Liver (tissue), 9 donors: Measurements from ENCODE around the gene CHD9NB. TPM values are rescaled to one million over a fixed set of nuclear protein-coding genes. Genes with fewer than 3 reads are reported as not detected.

Experiments used
- DNase-seq: peaks from one replicate; pipeline ENCODE4 v3.0.0-alpha.2; 2017; ENCODE audit warnings: low spot score
- H3K27ac ChIP-seq, 2 donors: one replicate each; pipeline ENCODE4 v1.7.0; 2013; ENCODE audit warnings: inconsistent platforms in 2 of 2, low read length in 2 of 2, control low read depth in 1 of 2, low read depth in 1 of 2, mild to moderate bottlenecking in 1 of 2
- H3K27me3 ChIP-seq, 4 donors: one replicate each; pipeline versions ENCODE4 v1.6.1 to v1.7.0; 2013; ENCODE audit warnings: low read length in 3 of 4, inconsistent platforms in 1 of 4, mild to moderate bottlenecking in 1 of 4, moderate library complexity in 1 of 4; ENCODE audit not compliant: control insufficient read depth in 4 of 4, insufficient read depth in 4 of 4
- H3K36me3 ChIP-seq, 4 donors: one replicate each; pipeline versions ENCODE4 v1.6.1 to v1.7.0; 2013; ENCODE audit warnings: low read length in 3 of 4, mild to moderate bottlenecking in 3 of 4, low read depth in 1 of 4, moderate library complexity in 1 of 4; ENCODE audit not compliant: control insufficient read depth in 4 of 4, insufficient read depth in 3 of 4
- H3K4me1 ChIP-seq, 4 donors: one replicate each; pipeline versions ENCODE4 v1.6.1 to v1.7.0; 2013; ENCODE audit warnings: low read length in 3 of 4, mild to moderate bottlenecking in 3 of 4, moderate library complexity in 1 of 4; ENCODE audit not compliant: control insufficient read depth in 4 of 4, insufficient read depth in 4 of 4
- H3K4me3 ChIP-seq, 3 donors: one replicate each; pipeline versions ENCODE4 v1.6.1 to v1.7.0; 2013; ENCODE audit warnings: low read length in 3 of 3, control low read depth in 1 of 3, low read depth in 1 of 3, mild to moderate bottlenecking in 1 of 3
- H3K9ac ChIP-seq, 2 donors: one replicate each; pipeline ENCODE4 v1.7.0; 2013; ENCODE audit warnings: low read length in 2 of 2, mild to moderate bottlenecking in 2 of 2, moderate library complexity in 2 of 2, control low read depth in 1 of 2, low read depth in 1 of 2
- H3K9me3 ChIP-seq, 4 donors: one replicate each; pipeline versions ENCODE4 v1.6.1 to v1.7.0; 2013; ENCODE audit warnings: low read length in 3 of 4; ENCODE audit not compliant: control insufficient read depth in 4 of 4
- ATF3 ChIP-seq: IDR thresholded peaks from 2 replicates; pipeline ENCODE4 v1.6.1; 2016; ENCODE audit warnings: antibody characterized with exemption
- EGR1 ChIP-seq, 2 donors: IDR thresholded peaks; 2 replicates each; pipeline ENCODE4 v1.6.1; 2016 to 2018; ENCODE audit warnings: antibody characterized with exemption in 2 of 2, low read depth in 2 of 2
- FOXA2 ChIP-seq: IDR thresholded peaks from 2 replicates; pipeline ENCODE4 v1.6.1; 2016; ENCODE audit warnings: antibody characterized with exemption
- GABPA ChIP-seq, 2 donors: IDR thresholded peaks in 1 of 2; conservative IDR thresholded peaks in 1 of 2; 2 replicates each; pipeline ENCODE4 v1.6.1; 2016; ENCODE audit warnings: antibody characterized with exemption in 2 of 2, mild to moderate bottlenecking in 1 of 2, moderate library complexity in 1 of 2
- HNF4A ChIP-seq, 2 donors: conservative IDR thresholded peaks; 2 replicates each; pipeline ENCODE4 v1.6.1; 2016; ENCODE audit warnings: antibody characterized with exemption in 2 of 2, mild to moderate bottlenecking in 2 of 2
- HNF4G ChIP-seq: IDR thresholded peaks from 2 replicates; pipeline ENCODE4 v1.6.1; 2016; ENCODE audit warnings: antibody characterized with exemption
- JUND ChIP-seq, 2 donors: IDR thresholded peaks; 2 replicates each; pipeline ENCODE4 v1.6.1; 2016; ENCODE audit warnings: antibody characterized with exemption in 2 of 2
- NR2F2 ChIP-seq: IDR thresholded peaks from 2 replicates; pipeline ENCODE4 v1.6.1; 2016; ENCODE audit warnings: antibody characterized with exemption
- RAD21 ChIP-seq, 2 donors: IDR thresholded peaks; 2 replicates each; pipeline ENCODE4 v1.6.1; 2016; ENCODE audit warnings: antibody characterized with exemption in 2 of 2, mild to moderate bottlenecking in 2 of 2
- SP1 ChIP-seq: IDR thresholded peaks from 2 replicates; pipeline ENCODE4 v1.6.1; 2018; ENCODE audit warnings: antibody characterized with exemption, mild to moderate bottlenecking
- YY1 ChIP-seq: IDR thresholded peaks from 2 replicates; pipeline ENCODE4 v1.6.1; 2016; ENCODE audit warnings: antibody characterized with exemption, mild to moderate bottlenecking
- WGBS: extraction: QIAGEN DNeasy Blood & Tissue Kit; methylation state at CpG from one replicate; pipeline ENCODE4 v1.1.7; 2013; 5-methylcytosine and 5-hydroxymethylcytosine counted together
- polyA plus RNA-seq, 2 donors: library from polyadenylated mRNA; stranded (reverse) in 1 of 2; unstranded in 1 of 2; fragments of 200-250 nt in 1 of 2; fragments of >200 nt in 1 of 2; fragmentation: Nextera tagmentation in 1 of 2; extraction: Ambion mirVana in 1 of 2; gene quantifications; one replicate each; pipeline versions ENCODE4 v1.2.1 to v1.2.3, GENCODE V29; 2013 to 2015
- total RNA-seq, 2 donors: library from RNA; depleted of rRNA; stranded (reverse); fragments of >200 nt; gene quantifications; one replicate each; pipeline ENCODE4 v1.2.3, GENCODE V29; 2014
- TF ChIP-seq, protein P1 (sequence below): IDR thresholded peaks from 2 replicates; pipeline ENCODE4 v1.6.1; 2016; ENCODE audit warnings: antibody characterized with exemption
- TF ChIP-seq, protein P2 (sequence below): IDR thresholded peaks from 2 replicates; pipeline ENCODE4 v1.6.1; 2016; ENCODE audit warnings: antibody characterized with exemption, mild to moderate bottlenecking
- TF ChIP-seq, protein P3 (sequence below): IDR thresholded peaks from 2 replicates; pipeline ENCODE4 v1.6.1; 2016; ENCODE audit warnings: antibody characterized with exemption
- donor health status: healthy.
- donor health status: healthy.
- donor health status: healthy.
- donor health status: healthy.
- donor health status: healthy.

The CHD9NB gene
- total and polyA plus RNA-seq, 4 donors = 0.05 to 0.42 (median 0.18) TPM; not detected in 1

DNA sequence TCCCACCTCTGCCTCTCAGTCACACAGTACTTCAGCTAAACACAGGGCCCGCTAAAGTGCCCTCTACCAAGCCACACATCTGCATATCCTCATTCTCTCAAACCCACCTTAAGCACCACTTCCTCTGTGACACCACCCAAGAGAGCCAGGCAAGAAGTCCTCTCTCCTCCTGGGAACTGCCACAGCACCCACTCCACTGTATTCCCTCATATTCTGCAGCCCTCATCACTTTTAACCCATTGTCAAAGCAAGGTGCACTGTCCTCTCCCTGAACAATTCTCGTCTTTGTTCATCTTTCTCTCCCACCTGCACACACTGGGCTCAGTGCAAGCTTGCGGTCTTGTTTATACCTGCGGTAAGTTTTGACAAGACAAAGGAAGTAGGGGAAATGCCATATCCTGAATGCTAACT, 15.7 kb upstream of the CHD9NB start:
- peaks cover 6 to 22% (median 9%) of the 10 kb centered on the region in 4 donors for H3K4me1 ChIP-seq
- H3K36me3 ChIP-seq = peaks cover 0 to 5% (median 1%) of the 10 kb centered on the region in 4 donors
- H3K27ac ChIP-seq = no peak overlapping the region
- H3K4me3 ChIP-seq = no peak overlapping the region
- no peak overlapping the region for H3K9ac ChIP-seq
- 88% methylated on average over 4 of the region's 4 CpGs for WGBS
- TF ChIP-seq NR2F2 = no peak
- no peak for TF ChIP-seq HNF4G
- TF ChIP-seq HNF4A (conservative IDR thresholded peaks at IDR 0.05) = no peak
- no peak for TF ChIP-seq EGR1 (IDR thresholded peaks at IDR 0.05; ENCODE audit: low read depth in 2 of 2)
- no peak for TF ChIP-seq JUND (IDR thresholded peaks at IDR 0.05)
- TF ChIP-seq, protein P1, sequence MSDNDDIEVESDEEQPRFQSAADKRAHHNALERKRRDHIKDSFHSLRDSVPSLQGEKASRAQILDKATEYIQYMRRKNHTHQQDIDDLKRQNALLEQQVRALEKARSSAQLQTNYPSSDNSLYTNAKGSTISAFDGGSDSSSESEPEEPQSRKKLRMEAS = no peak
- TF ChIP-seq GABPA (IDR thresholded peaks at IDR 0.05 in 1 of 2, conservative IDR thresholded peaks at IDR 0.05 in 1 of 2) = no peak
- TF ChIP-seq RAD21 (IDR thresholded peaks at IDR 0.05) = no peak
- TF ChIP-seq FOXA2 = no peak
- no peak for DNase-seq
- H3K9me3 ChIP-seq = no peaks in the 10 kb centered on the region
- no peaks in the 10 kb centered on the region for H3K27me3 ChIP-seq

- no peaks in the 10 kb centered on the region for H3K9me3 ChIP-seq
- H3K27me3 ChIP-seq = no peaks in the 10 kb centered on the region
- H3K27ac ChIP-seq = no peak overlapping the region
- H3K36me3 ChIP-seq = peaks cover 0 to 5% (median 1%) of the 10 kb centered on the region in 4 donors
- 87% methylated on average over 2 of the region's 2 CpGs for WGBS
- H3K4me3 ChIP-seq = no peak overlapping the region
- no peak for TF ChIP-seq FOXA2
- TF ChIP-seq SP1 = no peak
- TF ChIP-seq, protein P2, sequence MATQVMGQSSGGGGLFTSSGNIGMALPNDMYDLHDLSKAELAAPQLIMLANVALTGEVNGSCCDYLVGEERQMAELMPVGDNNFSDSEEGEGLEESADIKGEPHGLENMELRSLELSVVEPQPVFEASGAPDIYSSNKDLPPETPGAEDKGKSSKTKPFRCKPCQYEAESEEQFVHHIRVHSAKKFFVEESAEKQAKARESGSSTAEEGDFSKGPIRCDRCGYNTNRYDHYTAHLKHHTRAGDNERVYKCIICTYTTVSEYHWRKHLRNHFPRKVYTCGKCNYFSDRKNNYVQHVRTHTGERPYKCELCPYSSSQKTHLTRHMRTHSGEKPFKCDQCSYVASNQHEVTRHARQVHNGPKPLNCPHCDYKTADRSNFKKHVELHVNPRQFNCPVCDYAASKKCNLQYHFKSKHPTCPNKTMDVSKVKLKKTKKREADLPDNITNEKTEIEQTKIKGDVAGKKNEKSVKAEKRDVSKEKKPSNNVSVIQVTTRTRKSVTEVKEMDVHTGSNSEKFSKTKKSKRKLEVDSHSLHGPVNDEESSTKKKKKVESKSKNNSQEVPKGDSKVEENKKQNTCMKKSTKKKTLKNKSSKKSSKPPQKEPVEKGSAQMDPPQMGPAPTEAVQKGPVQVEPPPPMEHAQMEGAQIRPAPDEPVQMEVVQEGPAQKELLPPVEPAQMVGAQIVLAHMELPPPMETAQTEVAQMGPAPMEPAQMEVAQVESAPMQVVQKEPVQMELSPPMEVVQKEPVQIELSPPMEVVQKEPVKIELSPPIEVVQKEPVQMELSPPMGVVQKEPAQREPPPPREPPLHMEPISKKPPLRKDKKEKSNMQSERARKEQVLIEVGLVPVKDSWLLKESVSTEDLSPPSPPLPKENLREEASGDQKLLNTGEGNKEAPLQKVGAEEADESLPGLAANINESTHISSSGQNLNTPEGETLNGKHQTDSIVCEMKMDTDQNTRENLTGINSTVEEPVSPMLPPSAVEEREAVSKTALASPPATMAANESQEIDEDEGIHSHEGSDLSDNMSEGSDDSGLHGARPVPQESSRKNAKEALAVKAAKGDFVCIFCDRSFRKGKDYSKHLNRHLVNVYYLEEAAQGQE = no peak
- no peak for TF ChIP-seq GABPA (IDR thresholded peaks at IDR 0.05 in 1 of 2, conservative IDR thresholded peaks at IDR 0.05 in 1 of 2)
- TF ChIP-seq ATF3 = no peak
- no peak for TF ChIP-seq EGR1 (IDR thresholded peaks at IDR 0.05; ENCODE audit: low read depth in 2 of 2)
- no peak for TF ChIP-seq YY1
- TF ChIP-seq JUND (IDR thresholded peaks at IDR 0.05) = no peak
- TF ChIP-seq NR2F2 = no peak
- TF ChIP-seq HNF4G = no peak
- TF ChIP-seq, protein P3, sequence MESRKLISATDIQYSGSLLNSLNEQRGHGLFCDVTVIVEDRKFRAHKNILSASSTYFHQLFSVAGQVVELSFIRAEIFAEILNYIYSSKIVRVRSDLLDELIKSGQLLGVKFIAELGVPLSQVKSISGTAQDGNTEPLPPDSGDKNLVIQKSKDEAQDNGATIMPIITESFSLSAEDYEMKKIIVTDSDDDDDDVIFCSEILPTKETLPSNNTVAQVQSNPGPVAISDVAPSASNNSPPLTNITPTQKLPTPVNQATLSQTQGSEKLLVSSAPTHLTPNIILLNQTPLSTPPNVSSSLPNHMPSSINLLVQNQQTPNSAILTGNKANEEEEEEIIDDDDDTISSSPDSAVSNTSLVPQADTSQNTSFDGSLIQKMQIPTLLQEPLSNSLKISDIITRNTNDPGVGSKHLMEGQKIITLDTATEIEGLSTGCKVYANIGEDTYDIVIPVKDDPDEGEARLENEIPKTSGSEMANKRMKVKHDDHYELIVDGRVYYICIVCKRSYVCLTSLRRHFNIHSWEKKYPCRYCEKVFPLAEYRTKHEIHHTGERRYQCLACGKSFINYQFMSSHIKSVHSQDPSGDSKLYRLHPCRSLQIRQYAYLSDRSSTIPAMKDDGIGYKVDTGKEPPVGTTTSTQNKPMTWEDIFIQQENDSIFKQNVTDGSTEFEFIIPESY = no peak
- H3K9ac ChIP-seq = no peak overlapping the region
- peaks cover 5 to 19% (median 9%) of the 10 kb centered on the region in 4 donors for H3K4me1 ChIP-seq
- no peak for DNase-seq
Observed at GRCh38 chr16:53067675-53068074, 15.0 kb upstream of the CHD9NB start.
